Osteocyte (in vitro differentiated cells): ENCODE results near the gene CCL3. TPM values are rescaled to one million over a fixed set of nuclear protein-coding genes. Genes with fewer than 3 reads are reported as not detected.

ENCODE experiments used
- DNase-seq: peaks from one replicate; pipeline ENCODE4 v3.0.0; 2021; ENCODE audit warnings: mixed read lengths; ENCODE audit not compliant: unreplicated experiment; ENCODE audit errors: extremely low spot score
- H3K27ac Mint-ChIP-seq: one replicate; pipeline ENCODE4 v1.8.0; 2021; ENCODE audit warnings: mild to moderate bottlenecking, mixed read lengths; ENCODE audit not compliant: unreplicated experiment
- H3K27me3 Mint-ChIP-seq: one replicate; pipeline ENCODE4 v1.8.0; 2021; ENCODE audit warnings: mixed read lengths; ENCODE audit not compliant: unreplicated experiment
- H3K36me3 Mint-ChIP-seq: one replicate; pipeline ENCODE4 v1.8.0; 2021; ENCODE audit warnings: mixed read lengths; ENCODE audit not compliant: unreplicated experiment
- H3K4me1 Mint-ChIP-seq: one replicate; pipeline ENCODE4 v1.8.0; 2021; ENCODE audit warnings: mixed read lengths; ENCODE audit not compliant: unreplicated experiment
- H3K4me3 Mint-ChIP-seq: one replicate; pipeline ENCODE4 v1.8.0; 2021; ENCODE audit warnings: mild to moderate bottlenecking, moderate library complexity, mixed read lengths; ENCODE audit not compliant: unreplicated experiment
- H3K9me3 Mint-ChIP-seq: one replicate; pipeline ENCODE4 v1.8.0; 2021; ENCODE audit warnings: mixed read lengths; ENCODE audit not compliant: unreplicated experiment
- total RNA-seq: library from RNA; stranded (reverse); gene quantifications from 2 replicates; pipeline ENCODE4 v1.2.1, GENCODE V29; 2021
- TF ChIP-seq, protein P1 (sequence below): fragments of 200-600 bp; sonication (generic); IDR thresholded peaks from 2 replicates; pipeline ENCODE4 v1.5.0; 2021; ENCODE audit warnings: antibody characterized with exemption, mild to moderate bottlenecking, moderate library complexity

The CCL3 gene
- total RNA-seq, 1 donor from 2014 or later = not detected

DNA sequence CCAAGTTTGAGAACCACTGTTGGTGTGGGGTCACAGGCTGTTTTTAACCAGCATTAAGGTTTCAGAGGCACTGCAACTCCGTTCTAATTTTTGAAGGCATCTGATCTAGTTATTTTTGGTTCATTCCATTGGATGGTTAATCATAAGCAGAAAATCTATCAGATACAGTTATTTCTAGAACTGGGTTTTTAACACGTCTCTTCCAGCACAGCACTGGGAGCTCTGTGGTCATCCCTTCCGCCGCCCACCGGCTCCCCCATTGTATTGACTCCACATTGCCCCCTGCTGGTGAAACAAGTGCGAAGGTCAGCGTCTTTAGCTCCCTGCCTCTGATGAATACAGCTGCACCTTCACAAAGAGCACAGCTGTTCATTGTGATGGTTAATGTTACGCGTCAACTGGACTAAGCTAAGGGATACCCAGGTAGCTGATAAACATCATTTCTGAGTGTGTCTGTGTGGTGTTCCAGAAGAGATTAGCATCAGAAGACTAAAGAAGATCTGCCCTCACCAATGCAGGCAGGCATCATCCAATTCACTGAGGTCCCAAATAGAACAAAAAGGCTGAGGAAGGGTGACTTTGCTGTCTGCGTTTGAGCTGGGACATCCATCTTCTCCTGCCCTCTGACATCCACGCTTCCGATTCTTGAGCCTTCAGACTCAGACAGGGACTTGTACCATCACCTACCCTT, 17.4 kb downstream of the CCL3 start:
- H3K9me3 Mint-ChIP-seq = no peaks in the 10 kb centered on the region
- H3K27ac Mint-ChIP-seq = no peak overlapping the region
- no peaks in the 10 kb centered on the region for H3K36me3 Mint-ChIP-seq
- no peak for DNase-seq
- TF ChIP-seq, protein P1, sequence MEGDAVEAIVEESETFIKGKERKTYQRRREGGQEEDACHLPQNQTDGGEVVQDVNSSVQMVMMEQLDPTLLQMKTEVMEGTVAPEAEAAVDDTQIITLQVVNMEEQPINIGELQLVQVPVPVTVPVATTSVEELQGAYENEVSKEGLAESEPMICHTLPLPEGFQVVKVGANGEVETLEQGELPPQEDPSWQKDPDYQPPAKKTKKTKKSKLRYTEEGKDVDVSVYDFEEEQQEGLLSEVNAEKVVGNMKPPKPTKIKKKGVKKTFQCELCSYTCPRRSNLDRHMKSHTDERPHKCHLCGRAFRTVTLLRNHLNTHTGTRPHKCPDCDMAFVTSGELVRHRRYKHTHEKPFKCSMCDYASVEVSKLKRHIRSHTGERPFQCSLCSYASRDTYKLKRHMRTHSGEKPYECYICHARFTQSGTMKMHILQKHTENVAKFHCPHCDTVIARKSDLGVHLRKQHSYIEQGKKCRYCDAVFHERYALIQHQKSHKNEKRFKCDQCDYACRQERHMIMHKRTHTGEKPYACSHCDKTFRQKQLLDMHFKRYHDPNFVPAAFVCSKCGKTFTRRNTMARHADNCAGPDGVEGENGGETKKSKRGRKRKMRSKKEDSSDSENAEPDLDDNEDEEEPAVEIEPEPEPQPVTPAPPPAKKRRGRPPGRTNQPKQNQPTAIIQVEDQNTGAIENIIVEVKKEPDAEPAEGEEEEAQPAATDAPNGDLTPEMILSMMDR = peak; percentile 53
- H3K4me3 Mint-ChIP-seq = no peak overlapping the region
- no peaks in the 10 kb centered on the region for H3K4me1 Mint-ChIP-seq
- peaks cover 14% of the 10 kb centered on the region for H3K27me3 Mint-ChIP-seq

- TF ChIP-seq, protein P1 = no peak
- no peak for DNase-seq
- Mint-ChIP-seq H3K4me1 (no peaks in the 10 kb centered on the region), H3K4me3 (no peak overlapping the region), H3K27me3 (peaks cover 14% of the 10 kb centered on the region), H3K27ac (no peak overlapping the region), H3K9me3 (no peaks in the 10 kb centered on the region), H3K36me3 (no peaks in the 10 kb centered on the region)
These were observed 18.2 kb downstream of the CCL3 start for GRCh38 chr17:36071751-36072150.

DNA sequence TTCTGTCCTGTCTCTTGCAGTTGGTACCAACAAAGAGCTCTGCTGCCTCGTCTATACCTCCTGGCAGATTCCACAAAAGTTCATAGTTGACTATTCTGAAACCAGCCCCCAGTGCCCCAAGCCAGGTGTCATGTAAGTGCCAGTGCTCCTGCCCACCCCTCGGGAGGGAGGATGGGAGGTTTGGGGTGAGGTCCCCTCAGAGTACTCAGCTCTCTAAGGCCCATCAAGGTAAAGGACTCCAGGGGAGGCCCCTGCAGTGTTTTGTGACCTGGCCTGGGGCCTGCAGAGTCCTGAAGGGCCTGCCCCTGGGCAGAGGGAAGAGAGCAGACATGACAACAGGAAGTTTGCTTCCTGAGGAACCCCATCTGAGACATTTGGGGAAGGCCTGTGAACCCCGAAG, 19.5 kb downstream of the CCL3 start:
- H3K36me3 Mint-ChIP-seq = no peaks in the 10 kb centered on the region
- no peak for DNase-seq
- TF ChIP-seq, protein P1 = no peak
- H3K9me3 Mint-ChIP-seq = no peaks in the 10 kb centered on the region
- no peak overlapping the region for H3K4me3 Mint-ChIP-seq
- H3K27ac Mint-ChIP-seq = no peak overlapping the region
- peaks cover 14% of the 10 kb centered on the region for H3K27me3 Mint-ChIP-seq
- H3K4me1 Mint-ChIP-seq = no peaks in the 10 kb centered on the region

DNA sequence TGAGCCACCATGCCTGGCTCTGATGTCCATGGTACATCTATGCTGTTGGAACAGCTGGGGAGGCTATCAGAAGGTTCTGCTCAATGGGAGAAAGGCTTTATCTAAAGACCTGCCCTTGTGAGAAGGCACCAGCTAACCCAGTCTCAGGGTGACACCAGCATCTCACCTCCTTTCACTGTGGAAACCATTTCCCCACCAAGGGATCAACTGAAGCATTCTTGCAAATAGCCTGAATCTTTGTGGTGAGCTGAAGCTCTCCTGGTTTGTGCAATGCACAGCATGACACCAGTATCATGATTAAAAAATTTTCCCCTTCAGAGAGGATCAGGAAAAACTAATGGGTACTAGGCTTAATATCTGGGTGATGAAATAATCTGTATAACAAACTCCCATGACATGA, 20.8 kb downstream of the CCL3 start:
- TF ChIP-seq, protein P1 = no peak
- DNase-seq = no peak
- H3K9me3 Mint-ChIP-seq = no peaks in the 10 kb centered on the region
- H3K36me3 Mint-ChIP-seq = no peaks in the 10 kb centered on the region
- H3K4me3 Mint-ChIP-seq = no peak overlapping the region
- no peak overlapping the region for H3K27ac Mint-ChIP-seq
- H3K4me1 Mint-ChIP-seq = no peaks in the 10 kb centered on the region
- H3K27me3 Mint-ChIP-seq = peaks cover 17% of the 10 kb centered on the region

DNA sequence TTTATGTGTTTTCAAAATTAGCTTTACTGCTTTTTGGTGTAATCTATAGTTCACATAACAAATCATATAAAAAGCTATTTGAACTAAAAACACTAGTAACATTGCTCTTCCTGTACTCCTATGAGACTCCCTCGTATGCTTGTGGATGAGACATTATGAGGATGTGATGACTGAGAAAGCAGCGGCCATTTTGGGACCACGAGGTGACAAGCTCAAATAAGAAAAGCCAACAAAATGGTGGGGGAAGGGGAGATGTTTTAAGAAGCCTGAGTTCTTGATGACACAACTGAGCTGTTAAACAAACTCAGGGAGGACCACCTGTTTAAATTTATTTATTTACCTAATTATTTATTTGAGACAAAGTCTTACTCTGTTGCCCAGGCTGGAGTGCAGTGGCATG, 21.4 kb downstream of the CCL3 start:
- Mint-ChIP-seq H3K27ac (no peak overlapping the region), H3K36me3 (no peaks in the 10 kb centered on the region), H3K27me3 (peaks cover 17% of the 10 kb centered on the region), H3K4me3 (no peak overlapping the region), H3K9me3 (no peaks in the 10 kb centered on the region), H3K4me1 (no peaks in the 10 kb centered on the region)
- no peak for DNase-seq
- TF ChIP-seq, protein P1 = no peak
